Suppressor macrophage treated with lipopolysaccharide for 4 hours (primary cell): ENCODE measurements around the gene THSD4.
"Not testable (repeated sequence)": the region's sequence is repeated elsewhere in the genome, so short reads cannot be mapped to it uniquely, and the experiment has no call there.

Experiments used
- DNase-seq: peaks from one replicate; pipeline ENCODE4 v3.0.0-alpha.2; 2020

The THSD4 gene

GRCh38 chr15:71396536-71397125 lies 281.4 kb downstream of the THSD4 start:
- DNase-seq, result no peak

DNA sequence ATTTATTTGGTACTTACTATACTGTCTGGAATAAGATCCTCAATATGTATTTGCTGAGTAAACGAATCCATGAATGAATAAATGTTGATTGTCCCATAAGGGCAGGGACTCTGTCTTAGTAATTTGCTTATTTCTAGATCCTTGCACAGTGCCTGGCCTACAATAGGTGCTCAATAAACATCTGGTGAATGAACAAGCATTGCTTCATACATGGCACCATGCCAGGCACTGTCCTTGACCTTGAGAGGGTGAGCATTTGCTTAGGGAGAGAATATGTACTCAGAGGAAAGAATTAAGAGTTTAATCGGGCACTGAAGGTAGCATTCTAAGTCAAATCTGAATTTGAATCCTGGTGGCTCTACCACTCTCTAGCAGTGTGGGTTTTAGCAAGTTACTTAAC lies 282.1 kb downstream of the THSD4 start:
- DNase-seq, result no peak

DNA sequence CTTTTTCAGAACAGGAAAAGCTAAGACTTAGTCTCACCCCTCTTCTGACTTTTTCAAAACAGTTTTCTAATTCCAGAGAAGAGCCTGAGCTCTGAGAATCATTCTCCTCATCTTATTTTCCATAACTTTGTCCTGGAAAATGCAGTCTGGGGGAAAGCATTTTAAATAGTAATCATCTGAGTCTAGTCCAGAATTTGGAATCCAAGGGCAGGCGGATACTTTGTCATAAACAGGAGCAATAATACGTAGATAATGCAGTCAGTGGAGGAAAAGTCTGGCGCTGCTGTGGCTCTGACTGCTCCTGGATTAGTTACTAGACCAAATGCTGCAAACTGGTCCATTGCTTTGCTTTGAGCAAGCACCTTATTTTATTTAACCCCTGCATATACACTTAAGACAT lies 285.0 kb downstream of the THSD4 start:
- no peak for DNase-seq

- DNase-seq, result not testable (repeated sequence)
These were observed 286.5 kb downstream of the THSD4 start for GRCh38 chr15:71401728-71402127.

GRCh38 chr15:71409541-71409940 lies 294.3 kb downstream of the THSD4 start:
- DNase-seq, result no peak

DNA sequence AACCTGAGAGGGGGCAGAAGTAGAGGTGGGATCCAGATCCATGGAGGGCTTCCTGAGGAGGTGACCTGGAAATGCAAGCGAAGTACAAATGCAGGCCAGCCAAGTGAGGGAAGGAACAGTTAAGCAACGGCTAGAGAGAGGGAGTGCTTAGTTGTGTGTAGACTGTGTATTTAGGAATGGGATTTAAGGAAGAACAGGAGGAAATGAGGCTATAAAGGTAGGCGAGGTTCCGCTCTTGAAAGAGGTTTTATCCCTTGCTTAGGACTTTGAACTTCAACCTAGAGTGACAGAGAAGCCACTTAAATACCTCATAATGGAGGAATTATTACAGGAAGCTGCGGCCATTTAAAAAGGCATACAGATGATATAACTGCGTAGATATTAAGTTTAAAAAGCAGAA lies 295.1 kb downstream of the THSD4 start:
- DNase-seq, result no peak

DNA sequence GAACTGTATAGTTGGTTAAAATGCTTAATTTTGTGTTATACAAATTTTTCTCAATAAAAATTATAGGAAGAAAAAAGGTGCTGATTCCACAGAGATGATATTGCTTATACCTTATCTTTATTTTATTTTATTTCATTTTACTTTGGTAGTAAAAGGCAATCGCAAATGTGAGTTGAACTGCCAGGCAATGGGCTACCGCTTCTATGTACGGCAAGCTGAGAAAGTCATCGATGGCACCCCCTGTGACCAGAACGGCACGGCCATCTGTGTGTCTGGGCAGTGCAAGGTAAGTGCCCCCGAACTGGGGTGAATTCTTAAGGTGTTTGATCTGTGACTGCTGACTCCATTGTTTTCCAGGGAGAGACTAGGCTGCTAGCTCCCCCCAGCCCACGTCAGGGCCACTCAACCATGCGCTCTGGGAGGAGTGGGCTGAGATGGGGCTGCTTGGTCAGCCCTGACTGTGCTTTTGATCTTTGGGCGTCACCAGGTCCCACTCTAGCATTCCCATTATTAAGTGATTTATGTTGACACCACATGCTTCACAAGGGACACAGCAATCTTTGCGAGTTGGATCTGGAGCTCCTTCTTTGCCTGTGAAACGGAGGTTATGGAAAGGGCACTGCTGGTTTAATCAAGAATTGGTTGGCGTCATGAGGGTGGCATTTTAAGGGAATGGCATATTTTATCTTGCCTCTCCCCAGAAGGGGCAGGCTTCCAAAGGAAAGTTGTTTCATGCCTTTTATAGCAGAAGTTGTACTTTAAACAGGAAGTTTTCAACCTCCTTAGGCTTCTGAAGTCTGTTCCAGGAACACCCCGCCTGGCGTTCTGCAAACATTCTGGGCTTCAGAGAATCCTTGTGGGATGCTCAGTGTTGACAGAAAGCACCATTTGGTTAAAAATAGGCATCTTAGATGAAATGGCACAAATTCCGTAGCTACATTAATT lies 296.5 kb downstream of the THSD4 start:
- no peak for DNase-seq

DNA sequence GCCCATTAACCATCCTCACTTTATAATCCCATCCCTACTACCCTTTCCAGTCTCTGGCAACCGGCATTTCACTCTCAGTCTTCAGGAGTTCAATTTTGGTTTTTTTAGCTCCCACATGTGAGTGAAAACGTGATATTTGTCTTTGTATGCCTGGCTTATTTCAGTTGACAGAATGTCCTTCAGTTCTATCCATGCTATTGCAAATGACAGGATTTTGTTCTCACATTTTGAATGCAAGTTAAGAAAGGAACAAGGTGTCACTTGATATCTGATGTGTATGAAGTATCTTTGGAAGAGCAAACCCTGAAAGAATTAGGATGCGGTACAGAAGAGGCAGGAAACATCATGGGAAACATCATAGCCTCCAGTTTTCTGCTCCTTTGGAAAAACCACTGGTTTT lies 298.1 kb downstream of the THSD4 start:
- no peak for DNase-seq

GRCh38 chr15:71414853-71415252 lies 299.6 kb downstream of the THSD4 start:
- DNase-seq, result no peak

GRCh38 chr15:71422530-71423259 lies 307.4 kb downstream of the THSD4 start:
- no peak for DNase-seq

DNA sequence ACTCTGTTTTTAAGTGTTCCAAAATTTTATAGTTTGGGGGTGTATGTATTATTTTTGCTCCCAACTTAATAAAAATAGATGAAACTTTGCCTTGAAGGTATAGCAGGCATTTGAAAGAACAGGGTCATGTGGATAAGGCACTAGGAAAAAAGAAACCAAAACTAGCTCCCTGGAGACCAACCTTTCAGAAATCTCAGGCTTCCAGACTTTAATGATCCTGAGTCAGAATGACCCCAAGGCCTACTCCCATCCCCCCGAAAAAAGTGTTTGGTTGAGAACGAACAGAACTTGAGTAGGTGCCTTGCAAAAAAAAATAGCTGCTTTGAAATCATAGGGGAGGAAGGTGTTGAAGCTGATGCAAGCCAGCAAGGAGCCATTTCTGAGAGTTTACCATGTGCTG lies 309.5 kb downstream of the THSD4 start:
- DNase-seq, result no peak

- DNase-seq, result no peak
These were observed 310.1 kb downstream of the THSD4 start for GRCh38 chr15:71425388-71425787.

DNA sequence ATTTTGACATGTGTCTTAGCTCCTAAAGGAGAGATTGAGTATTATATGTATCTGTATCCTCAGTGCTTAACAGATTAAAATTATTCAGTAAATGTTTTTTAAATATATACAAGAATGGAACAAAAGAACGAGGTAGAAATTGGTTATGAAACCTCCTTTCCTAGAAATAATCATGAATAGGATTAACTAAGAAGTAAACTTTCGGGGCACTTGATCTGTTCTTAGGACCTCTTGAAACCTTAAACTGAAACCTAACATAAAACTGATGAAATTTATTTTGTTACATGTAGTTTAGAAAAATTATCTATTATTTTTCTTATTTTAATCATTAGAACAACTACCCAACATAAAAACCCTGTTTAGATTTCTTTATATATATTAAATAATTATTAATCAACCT lies 311.5 kb downstream of the THSD4 start:
- no peak for DNase-seq

GRCh38 chr15:71430782-71431181 lies 315.5 kb downstream of the THSD4 start:
- no peak for DNase-seq

DNA sequence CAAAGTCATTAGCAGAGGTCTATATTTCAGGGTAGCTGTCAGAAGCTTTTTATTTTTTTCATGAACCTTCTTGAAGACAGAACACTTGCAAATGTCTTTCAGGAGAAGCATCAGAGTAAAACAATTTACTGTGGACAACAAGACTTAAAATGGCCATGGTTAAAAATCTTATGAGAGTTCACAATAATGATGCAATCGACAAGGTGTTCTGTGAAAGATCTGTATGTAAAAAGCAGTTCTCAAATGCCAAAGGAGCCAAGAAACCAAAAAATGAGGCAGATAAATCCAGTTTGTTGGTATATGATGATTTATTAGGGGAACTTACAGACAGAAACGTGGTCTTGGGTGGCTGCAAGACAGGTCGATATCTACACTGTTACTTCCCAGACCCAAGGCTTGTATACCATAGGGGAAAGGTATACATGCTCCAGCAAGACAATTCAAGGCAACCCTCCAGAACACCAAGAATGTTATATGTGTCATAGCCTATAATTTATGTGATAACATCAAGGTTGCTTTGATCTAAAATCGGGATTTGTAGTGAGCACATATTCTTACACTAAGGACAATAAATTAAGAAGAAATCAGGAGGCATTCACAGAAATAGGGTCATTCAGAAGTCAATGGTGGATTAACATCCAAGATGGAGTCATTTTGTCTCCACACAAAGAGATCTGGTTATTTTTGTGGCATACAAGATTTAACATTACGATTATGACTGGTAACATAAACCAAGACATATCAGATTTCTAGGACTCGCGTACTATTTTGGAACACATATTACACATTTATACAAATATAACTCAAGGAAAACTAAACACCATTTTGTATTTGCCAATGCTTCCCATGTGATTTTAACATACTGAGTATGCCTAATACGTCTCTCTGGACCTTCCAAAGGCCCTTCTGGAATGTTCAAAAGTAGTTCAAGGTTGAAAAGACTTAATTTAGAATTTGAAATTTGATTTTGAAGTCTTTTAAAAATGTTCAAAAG lies 316.4 kb downstream of the THSD4 start:
- DNase-seq, result no peak

DNA sequence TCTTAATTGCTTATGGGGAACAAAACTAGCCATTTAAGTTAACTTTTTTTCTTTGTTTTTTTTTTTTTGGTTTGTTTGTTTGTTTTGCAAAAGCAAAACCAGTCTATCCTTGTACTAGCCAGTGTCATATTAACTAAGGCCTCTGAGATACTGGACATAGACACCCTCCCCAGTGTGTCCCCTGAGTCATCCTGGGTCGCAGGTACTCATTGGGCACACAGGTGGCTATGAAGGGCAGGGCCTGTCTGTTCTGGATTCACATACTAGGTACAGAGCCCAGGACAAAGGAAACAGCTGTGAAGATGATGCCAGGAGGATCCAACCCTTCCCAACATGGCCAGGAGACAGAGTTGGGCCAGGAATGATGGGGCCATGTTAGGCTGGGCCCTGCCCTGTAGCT lies 318.1 kb downstream of the THSD4 start:
- no peak for DNase-seq

DNA sequence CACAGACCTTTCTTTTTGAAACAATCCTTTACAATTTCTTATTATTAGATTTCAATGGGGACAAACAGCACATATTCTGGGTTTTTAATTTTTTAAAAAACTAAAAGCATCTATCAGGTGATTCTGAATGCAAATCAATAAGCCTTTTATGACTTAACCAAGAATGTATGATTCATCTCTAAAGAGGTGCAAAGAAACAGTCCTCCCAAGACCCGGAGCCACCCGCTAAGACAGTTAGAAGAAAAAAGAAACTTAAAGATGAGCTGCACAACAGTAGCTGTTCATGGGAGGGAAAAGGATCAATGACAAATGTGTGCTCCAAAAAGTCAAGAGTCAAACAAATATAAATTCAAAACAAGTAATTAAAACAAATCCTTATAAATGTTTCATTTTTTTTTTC lies 319.5 kb downstream of the THSD4 start:
- DNase-seq, result no peak

- DNase-seq, result no peak
These were observed 320.3 kb downstream of the THSD4 start for GRCh38 chr15:71435552-71435951.

DNA sequence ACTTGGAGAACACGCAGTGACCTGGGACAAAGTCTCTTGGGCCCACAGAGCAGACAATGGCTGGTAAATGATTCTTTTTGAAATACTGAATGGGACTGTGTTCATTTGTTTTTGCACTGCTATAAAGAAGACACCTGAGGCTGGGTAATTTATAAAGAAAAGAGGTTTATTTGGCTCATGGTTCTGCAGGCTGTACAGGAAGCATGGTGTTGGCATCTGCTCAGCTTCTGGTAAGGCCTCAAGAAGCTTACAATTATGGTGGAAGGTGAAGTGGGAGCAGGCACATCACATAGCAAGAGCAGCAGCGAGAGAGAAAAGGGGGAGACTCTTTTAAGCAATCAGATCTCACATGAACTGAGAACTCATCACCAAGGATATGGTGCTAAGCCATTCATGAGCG lies 321.6 kb downstream of the THSD4 start:
- DNase-seq, result no peak

DNA sequence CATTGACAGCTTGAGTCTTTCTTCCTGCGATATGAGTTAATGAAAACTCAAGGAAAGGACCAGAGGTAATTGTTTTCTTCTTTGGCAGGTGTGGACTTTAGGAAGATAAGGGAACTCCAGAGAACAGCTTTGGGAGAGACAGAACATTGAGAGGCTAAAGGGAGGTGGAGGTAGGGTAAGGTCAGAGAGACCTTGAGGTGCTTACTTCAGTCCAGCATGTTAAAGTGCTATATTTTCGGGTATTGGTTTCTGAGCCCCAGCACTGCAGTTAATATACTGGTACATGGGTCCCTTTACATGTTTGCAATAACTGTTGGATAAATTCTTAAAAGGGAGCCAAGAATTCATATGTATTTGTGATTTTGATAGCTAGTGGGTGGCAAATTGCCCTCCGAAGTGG lies 322.1 kb downstream of the THSD4 start:
- no peak for DNase-seq

- no peak for DNase-seq
These were observed 322.6 kb downstream of the THSD4 start for GRCh38 chr15:71437919-71438318.

DNA sequence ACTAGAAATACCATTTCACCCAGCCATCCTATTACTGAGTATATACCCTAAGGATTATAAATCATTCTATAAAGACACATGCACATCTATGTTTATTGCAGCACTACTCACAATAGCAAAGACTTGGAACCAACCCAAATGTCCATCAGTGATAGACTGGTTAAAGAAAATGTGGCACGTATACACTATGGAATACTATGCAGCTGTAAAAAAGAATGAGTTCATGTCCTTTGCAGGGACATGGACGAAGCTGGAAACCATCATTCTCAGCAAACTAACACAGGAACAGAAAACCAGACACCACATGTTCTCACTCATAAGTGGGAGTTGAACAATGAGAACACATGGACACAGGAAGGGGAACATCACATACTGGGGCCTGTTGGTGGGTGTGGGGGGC lies 324.2 kb downstream of the THSD4 start:
- not testable (repeated sequence) for DNase-seq
